Muscle layer of colon (tissue), 2 donors: ENCODE data around the gene IPCEF1.
"Not testable (repeated sequence)": the region's sequence is repeated elsewhere in the genome, so short reads cannot be mapped to it uniquely, and the experiment has no call there.

Source experiments
- H3K27ac ChIP-seq: one replicate; pipeline ENCODE4 v1.7.0; 2013; ENCODE audit warnings: low read depth, mild to moderate bottlenecking, low read length, moderate library complexity
- H3K27me3 ChIP-seq, 2 donors: one replicate each; pipeline ENCODE4 v1.7.0; 2013; ENCODE audit warnings: low read length in 2 of 2, mild to moderate bottlenecking in 2 of 2; ENCODE audit not compliant: insufficient read depth in 2 of 2, control insufficient read depth in 1 of 2
- H3K36me3 ChIP-seq: one replicate; pipeline ENCODE4 v1.7.0; 2013; ENCODE audit warnings: mild to moderate bottlenecking, low read length; ENCODE audit not compliant: insufficient read depth
- H3K4me1 ChIP-seq: one replicate; pipeline ENCODE4 v1.7.0; 2013; ENCODE audit warnings: mild to moderate bottlenecking, low read length; ENCODE audit not compliant: insufficient read depth
- H3K4me3 ChIP-seq, 2 donors: one replicate each; pipeline ENCODE4 v1.7.0; 2013; ENCODE audit warnings: low read length in 2 of 2, low read depth in 1 of 2, mild to moderate bottlenecking in 1 of 2, moderate library complexity in 1 of 2
- H3K9ac ChIP-seq: one replicate; pipeline ENCODE4 v1.7.0; 2013; ENCODE audit warnings: low read length
- H3K9me3 ChIP-seq: one replicate; pipeline ENCODE4 v1.7.0; 2013; ENCODE audit warnings: mild to moderate bottlenecking, low read length
- donor health status: abdominal sarcoma.
- donor health status: Adenocarcinoma of cecum.

Gene IPCEF1

DNA sequence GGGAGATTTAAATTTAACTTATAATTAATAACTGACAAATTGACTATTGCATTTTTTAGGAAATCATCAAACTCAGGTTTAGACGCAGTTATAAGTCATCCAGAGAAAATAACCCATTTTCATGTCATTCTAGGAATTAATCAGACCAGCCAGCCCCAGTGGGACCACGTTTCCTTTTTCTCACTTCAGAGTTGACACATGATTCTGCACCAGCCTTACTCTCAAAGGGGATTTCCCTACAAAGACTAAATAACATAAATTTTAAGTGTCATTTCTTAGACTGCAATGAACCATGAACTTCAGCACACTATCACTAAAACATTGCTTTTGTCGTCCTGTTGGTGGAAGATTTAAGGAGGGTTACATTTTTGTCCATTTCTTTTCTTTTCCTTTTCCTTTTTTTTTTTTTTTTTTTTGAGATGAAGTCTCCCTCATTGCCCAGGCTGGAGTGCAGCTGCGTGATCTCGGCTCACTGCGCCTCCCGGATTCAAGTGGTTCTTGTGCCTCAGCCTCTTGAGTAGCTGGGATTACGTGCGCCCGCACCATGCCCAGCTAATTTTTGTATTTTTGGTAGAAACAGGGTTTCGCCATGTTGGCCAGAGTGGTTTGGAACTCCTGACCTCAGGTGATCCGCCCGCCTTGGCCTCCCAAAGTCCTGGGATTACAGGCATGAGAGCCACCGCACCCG lies 3.6 kb downstream of the IPCEF1 start:
- H3K4me1 ChIP-seq = peaks cover 3% of the 10 kb centered on the region
- no peaks in the 10 kb centered on the region for H3K9me3 ChIP-seq
- H3K36me3 ChIP-seq = no peaks in the 10 kb centered on the region
- no peak overlapping the region for H3K9ac ChIP-seq
- H3K4me3 ChIP-seq = no peak overlapping the region
- no peaks in the 10 kb centered on the region for H3K27me3 ChIP-seq
- no peak overlapping the region for H3K27ac ChIP-seq

DNA sequence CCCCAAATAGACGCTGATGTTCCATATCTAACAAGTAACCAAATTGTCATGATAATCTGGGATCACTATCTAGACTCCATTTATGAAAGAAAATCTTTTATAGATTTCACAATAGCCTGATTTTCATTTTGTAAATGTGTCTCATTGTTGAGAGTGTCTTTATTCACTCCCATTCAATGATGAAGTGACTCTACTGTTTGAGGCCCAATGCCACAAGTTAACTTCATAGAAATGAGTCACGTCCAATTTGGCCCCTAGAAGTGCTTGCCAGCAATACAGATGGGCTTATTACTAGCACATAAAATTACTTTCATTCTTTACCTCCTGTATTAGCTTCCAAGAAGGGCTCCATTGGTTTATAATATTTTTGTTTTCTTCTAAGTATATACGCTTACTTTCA lies 6.3 kb downstream of the IPCEF1 start:
- Histone ChIP-seq H3K27me3 (no peaks in the 10 kb centered on the region), H3K9ac (no peak overlapping the region), H3K4me3 (no peak overlapping the region), H3K27ac (no peak overlapping the region), H3K36me3 (no peaks in the 10 kb centered on the region), H3K4me1 (peaks cover 3% of the 10 kb centered on the region), H3K9me3 (no peaks in the 10 kb centered on the region)

DNA sequence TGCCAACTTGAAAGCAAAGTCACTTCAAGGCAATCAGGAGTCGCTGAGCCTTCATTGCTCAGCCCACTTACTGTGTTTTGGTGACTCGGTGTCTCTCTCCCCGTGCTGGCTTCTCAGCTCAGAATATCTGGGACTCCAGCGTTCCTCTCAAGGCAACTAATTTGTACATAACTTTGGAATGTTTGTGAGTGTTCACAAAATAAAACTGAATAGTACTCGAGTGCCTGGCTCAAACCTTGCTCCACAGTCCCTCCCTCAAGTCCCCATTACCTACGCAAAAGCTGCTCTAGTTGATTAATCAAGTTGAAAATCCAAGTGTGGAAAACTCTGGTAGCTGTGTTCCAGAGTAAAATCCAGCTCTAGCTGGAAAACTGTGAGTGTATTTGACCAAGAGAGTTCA lies 8.6 kb downstream of the IPCEF1 start:
- Histone ChIP-seq H3K27ac (no peak overlapping the region), H3K9me3 (no peaks in the 10 kb centered on the region), H3K9ac (no peak overlapping the region)

DNA sequence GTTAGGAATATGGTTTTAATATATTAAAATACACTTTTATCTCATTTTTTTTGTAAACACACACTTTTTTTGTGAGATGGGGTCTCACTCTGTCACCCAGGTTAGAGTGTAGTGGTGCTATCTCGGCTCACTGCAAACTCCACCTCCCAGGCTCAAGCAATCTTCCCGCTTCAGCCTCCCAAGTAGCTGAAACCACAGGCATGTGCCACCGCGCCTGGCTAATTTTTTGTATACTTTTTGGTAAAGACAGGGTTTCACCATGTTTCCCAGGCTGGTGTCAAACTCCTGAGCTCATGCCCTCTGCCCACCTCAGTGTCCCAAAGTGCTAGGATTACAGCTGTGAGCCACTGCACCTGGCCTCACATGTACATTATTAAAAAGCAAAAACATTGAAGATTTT lies 10.8 kb downstream of the IPCEF1 start:
- Histone ChIP-seq H3K36me3 (no peaks in the 10 kb centered on the region), H3K4me1 (peaks cover 3% of the 10 kb centered on the region), H3K9ac (no peak overlapping the region), H3K27me3 (no peaks in the 10 kb centered on the region), H3K27ac (no peak overlapping the region), H3K9me3 (no peaks in the 10 kb centered on the region), H3K4me3 (no peak overlapping the region)

More for the DNA sequence above, 8.6 kb downstream of the IPCEF1 start:
- H3K4me1 ChIP-seq = no peaks in the 10 kb centered on the region
- H3K27me3 ChIP-seq = no peaks in the 10 kb centered on the region
- no peaks in the 10 kb centered on the region for H3K36me3 ChIP-seq
- H3K4me3 ChIP-seq = no peak overlapping the region

DNA sequence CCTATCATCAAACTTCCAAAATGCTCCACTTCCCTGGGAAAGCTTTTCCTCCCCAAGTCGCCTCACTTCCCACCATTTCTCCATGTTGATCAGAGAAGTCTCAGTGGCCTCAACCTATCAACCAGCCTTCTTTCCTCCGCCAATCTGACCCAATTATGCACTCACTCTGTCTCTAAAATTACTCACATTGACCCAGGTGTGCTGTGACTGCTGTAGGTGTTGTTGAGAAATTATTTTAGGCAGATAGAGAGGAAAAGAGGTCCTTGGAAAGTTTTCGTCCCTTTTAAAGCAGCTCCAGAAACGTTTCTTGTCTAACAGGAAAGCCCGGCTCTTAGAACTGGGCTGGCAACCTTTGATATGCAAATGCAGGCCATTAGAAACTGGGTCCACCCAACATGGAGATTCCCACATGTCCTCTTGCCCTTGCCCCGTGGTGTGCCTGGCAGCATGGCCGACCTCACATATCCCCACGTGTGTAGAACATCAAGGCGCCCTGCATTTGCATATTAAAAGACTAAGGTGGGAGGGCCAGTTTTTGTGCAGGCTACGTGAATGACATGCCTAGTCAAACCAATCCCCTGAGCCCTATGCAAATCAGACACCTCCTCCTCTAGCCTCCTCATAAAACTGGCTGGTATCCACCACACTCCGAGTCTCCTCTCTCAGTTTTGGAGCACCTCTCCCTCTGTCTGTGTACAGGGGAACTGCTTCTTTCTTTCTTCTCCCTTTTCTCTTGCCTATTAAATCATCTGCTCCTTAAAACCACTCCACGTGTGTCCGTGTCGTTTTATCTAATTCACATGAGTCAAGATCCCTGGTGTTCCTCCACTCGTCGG lies 12.9 kb downstream of the IPCEF1 start:
- no peak overlapping the region for H3K4me3 ChIP-seq
- H3K36me3 ChIP-seq = no peaks in the 10 kb centered on the region
- no peaks in the 10 kb centered on the region for H3K27me3 ChIP-seq
- no peak overlapping the region for H3K27ac ChIP-seq
- no peak overlapping the region for H3K9ac ChIP-seq
- H3K4me1 ChIP-seq = peaks cover 3% of the 10 kb centered on the region
- H3K9me3 ChIP-seq = no peaks in the 10 kb centered on the region

DNA sequence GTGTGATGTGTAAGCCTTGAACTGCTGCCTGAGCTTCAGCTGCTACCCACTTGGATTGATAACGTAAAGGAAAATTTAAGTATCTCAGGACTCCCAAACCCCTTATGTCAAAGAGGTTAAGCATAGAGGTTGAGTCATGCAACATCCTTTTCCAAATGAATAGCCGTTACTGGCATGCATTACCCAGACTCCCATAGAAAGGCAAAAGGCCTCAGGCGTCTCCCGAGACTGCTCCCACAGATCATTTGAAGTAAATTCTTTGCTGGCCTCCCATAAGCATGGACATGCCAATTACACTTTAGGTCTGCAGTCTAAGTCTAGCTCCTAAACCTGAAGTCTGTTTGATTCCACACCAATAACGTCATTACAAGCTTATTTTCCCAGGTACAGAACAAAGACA lies 14.7 kb downstream of the IPCEF1 start:
- no peak overlapping the region for H3K27ac ChIP-seq
- no peaks in the 10 kb centered on the region for H3K27me3 ChIP-seq
- H3K4me3 ChIP-seq = no peak overlapping the region
- no peaks in the 10 kb centered on the region for H3K9me3 ChIP-seq
- no peaks in the 10 kb centered on the region for H3K36me3 ChIP-seq
- H3K4me1 ChIP-seq = peaks cover 3% of the 10 kb centered on the region
- no peak overlapping the region for H3K9ac ChIP-seq

DNA sequence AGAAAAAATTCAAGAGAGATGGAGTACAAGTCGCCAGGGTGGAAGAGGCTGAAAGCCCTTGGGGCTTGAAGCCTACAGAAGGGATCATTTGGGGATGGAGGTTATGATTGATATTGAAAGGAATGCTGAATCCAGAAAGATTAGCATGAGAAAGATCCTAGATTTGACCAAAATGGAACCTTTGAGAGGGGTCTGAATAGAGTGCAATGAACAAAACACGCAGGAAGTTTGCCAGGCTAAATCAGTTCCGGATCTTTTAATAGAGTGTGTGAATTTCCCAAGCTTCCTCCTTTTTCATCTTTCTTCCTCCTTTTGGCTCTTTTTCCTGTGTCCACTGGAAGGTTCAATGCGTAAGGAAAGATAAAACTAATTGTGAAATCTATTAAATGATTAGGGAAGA lies 15.3 kb downstream of the IPCEF1 start:
- H3K36me3 ChIP-seq = no peaks in the 10 kb centered on the region
- no peak overlapping the region for H3K4me3 ChIP-seq
- no peak overlapping the region for H3K27ac ChIP-seq
- H3K4me1 ChIP-seq = peaks cover 3% of the 10 kb centered on the region
- no peak overlapping the region for H3K9ac ChIP-seq
- no peaks in the 10 kb centered on the region for H3K9me3 ChIP-seq
- no peaks in the 10 kb centered on the region for H3K27me3 ChIP-seq

DNA sequence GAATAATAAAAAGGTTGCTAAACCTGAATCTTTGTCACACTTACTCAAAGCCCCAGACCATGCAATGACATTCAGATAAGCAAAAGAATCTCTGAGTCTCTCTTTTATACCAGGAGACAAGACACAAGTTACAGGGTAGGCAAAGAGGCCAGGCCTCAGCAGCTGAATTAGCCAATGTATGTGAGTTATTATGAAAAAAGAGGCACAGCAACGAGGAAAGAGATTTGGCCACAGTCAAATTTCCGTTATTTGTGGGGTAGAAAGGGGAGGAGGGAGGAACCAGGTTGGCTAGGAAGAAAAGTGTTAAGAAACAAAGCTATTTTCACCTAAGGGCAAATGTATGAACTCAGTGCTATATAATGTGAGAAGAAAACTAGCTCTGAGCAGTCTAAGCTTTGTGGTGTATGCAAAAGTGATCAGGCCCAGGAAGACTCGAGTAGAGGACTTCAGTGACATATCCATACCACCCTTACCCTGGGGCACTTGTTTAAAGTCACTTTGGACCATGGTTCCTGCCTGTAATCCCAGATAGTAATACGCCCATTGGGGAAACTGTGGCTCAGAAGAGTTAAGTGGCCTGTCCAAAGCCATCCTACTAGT lies 19.1 kb downstream of the IPCEF1 start:
- Histone ChIP-seq H3K4me3 (no peak overlapping the region), H3K27ac (no peak overlapping the region), H3K36me3 (no peaks in the 10 kb centered on the region), H3K27me3 (no peaks in the 10 kb centered on the region), H3K9ac (no peak overlapping the region), H3K9me3 (no peaks in the 10 kb centered on the region), H3K4me1 (peaks cover 3% of the 10 kb centered on the region)

DNA sequence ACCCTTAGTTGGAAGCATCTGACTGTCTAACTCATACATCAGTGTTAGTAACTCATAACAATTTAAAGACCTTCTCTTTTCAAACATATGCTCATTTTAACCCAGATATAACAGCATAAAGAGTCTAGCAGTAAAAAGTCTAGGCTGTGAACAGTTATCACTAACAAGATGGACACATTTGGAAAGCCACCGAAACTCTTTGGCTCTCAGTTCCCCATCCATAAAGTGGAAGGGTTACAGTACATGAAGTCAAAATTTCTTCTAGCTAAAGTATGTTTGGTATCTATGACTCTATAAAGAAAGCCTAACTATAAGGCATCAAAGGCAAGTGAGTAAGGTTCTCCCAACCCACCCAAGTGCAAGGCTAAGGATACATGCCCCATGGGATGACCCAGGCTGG lies 22.5 kb downstream of the IPCEF1 start:
- not testable (repeated sequence) for H3K27me3 ChIP-seq, H3K27ac ChIP-seq, H3K4me3 ChIP-seq, H3K9ac ChIP-seq, H3K4me1 ChIP-seq, H3K9me3 ChIP-seq, H3K36me3 ChIP-seq

DNA sequence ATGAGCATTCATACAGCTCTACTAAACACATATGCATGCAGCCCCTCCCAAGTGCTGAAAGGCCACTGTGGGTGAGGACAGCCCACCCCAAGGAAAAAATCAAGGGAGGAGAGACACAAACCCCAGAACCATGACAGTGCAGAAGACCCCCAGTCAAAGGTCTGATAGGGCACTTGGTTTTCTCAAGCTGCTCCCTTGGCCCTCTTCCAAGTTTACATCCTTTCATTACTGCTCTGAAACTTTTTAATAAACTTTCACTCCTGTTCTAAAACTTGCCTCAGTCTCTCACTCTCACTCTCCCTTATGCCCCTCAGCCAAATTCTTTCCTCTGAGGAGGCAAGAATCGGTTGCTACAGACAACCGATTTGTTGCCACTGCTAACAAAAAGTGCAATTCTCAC lies 24.9 kb downstream of the IPCEF1 start:
- no peak overlapping the region for H3K9ac ChIP-seq

DNA sequence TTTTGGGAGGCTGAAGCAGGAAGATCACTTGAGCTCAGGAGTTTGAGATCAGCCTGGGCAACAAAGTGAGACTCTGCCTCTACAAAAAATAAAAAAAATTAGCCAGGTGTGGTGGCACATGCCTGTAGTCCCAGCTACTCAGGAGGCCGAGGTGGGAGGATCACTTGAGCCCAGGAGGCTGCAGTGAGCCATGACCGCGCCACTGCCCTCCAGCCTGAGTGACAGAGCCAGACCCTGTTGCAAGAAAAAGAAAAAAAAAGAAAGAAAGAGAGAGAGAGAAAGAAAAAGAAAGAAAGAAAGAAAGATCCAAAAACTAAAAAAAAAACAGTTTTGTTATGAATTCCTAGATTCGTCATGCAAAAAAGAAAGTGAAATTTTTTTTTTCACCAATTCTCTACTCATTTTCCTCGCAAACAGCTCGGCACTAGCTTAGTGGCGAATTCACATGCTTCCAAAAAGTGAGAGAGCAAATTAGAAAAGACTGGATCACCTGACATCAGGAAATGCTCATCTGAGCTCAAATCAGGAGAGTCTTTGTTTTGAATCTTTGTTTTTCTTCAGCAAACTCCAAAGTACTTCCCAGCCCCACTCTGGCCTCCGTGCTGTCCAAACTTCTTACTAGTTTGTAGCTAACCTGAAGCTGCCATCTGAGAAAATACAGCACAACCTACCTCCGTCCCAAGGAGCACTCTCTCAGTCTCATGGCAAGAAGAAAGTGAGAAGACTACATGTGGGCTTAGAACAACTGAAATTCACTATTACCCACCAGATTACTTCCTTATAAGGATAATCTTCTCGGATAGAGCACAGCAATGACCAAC lies 27.0 kb downstream of the IPCEF1 start:
- H3K4me1 ChIP-seq = no peaks in the 10 kb centered on the region
- no peaks in the 10 kb centered on the region for H3K9me3 ChIP-seq
- H3K9ac ChIP-seq = no peak overlapping the region
- H3K4me3 ChIP-seq = no peak overlapping the region
- no peaks in the 10 kb centered on the region for H3K27me3 ChIP-seq
- H3K27ac ChIP-seq = no peak overlapping the region
- H3K36me3 ChIP-seq = no peaks in the 10 kb centered on the region

More for the DNA sequence above, 24.9 kb downstream of the IPCEF1 start:
- Histone ChIP-seq H3K27me3 (no peaks in the 10 kb centered on the region), H3K4me1 (no peaks in the 10 kb centered on the region), H3K4me3 (no peak overlapping the region), H3K27ac (no peak overlapping the region), H3K36me3 (no peaks in the 10 kb centered on the region), H3K9me3 (no peaks in the 10 kb centered on the region)
